Fibroblast of mammary gland (primary cell): ENCODE data around the gene FITM2.
A peak's percentile ranks its signal among the peaks of the same experiment; 100 is the strongest.

ENCODE experiments used
- DNase-seq: peaks from one replicate; pipeline ENCODE4 v3.0.0-alpha.2; 2010; ENCODE audit warnings: low read depth
- H3K4me3 ChIP-seq: 2 replicates; pipeline ENCODE4 v1.5.1; 2011; ENCODE audit warnings: low read depth, mild to moderate bottlenecking, low read length, moderate library complexity; ENCODE audit not compliant: control insufficient read depth
- CTCF ChIP-seq: conservative IDR thresholded peaks from 2 replicates; pipeline ENCODE4 v1.5.1; 2011; ENCODE audit warnings: low read depth, low read length, inconsistent platforms; ENCODE audit not compliant: control insufficient read depth, insufficient read depth

Gene FITM2

DNA sequence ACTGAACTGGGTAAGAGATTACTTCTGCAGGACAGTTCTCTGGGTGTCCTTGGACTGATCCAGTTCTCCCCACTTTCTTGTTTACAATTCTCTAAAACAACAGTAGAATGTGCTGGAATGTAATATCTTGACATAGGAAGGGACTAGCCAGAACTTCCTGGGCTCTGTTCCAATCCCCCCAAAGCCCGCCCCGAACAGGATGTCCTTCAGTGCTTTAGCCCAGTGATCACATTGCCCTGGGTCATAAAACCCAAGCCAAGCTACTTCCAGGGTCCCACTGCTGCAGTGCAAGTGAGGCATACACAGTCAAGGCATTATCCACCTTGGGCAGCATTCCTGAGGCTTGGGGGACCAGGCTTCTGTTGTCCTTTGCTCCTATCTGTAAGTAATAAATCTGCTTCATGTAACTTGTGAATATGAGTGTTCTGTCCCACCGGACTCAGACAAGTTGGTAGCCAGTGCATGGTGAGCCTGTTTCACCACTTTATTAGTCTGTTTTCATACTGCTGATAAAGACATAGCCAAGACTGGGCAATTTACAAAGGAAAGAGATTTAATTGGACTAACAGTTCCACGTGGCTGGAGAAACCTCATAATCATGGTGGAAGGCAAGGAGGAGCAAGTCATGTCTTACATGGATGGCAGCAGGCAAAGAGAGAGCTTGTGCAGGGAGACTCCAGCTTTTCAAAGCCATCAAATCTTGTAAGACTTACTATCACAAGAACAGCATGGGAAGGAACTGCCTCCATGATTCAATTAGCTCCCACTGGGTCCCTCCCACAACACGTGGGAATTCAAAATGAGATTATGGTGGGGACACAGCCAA, 23.5 kb downstream of the FITM2 start:
- no peak for TF ChIP-seq CTCF
- peak; percentile 34 for DNase-seq
- no peak overlapping the region for H3K4me3 ChIP-seq

GRCh38 chr20:44284032-44284431, 27.0 kb downstream of the FITM2 start:
- peak; percentile 12 for DNase-seq
- TF ChIP-seq CTCF = no peak
- H3K4me3 ChIP-seq = no peak overlapping the region

- DNase-seq = no peak
- TF ChIP-seq CTCF = no peak
- no peak overlapping the region for H3K4me3 ChIP-seq
Observed at GRCh38 chr20:44282192-44282591, 28.8 kb downstream of the FITM2 start.

DNA sequence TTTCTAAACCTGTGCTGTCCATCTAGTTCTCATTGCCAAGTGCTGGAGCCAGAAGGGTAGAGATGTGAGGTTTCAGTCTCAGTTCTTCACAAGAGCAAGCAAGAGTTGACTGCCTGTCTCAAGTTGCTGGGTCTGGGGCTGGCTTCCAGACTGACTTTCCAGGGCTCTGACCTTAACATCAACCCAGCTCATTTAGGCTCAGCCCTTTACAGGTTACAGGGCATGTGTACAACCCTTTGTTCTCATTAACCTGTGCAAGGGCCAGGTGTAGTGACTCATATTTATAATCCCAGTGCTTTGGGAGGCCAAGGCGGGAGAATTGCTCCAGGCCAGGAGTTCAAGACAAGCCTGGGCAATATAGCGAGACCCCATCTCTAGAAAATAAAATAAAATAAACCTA, 30.6 kb downstream of the FITM2 start:
- no peak overlapping the region for H3K4me3 ChIP-seq
- TF ChIP-seq CTCF = no peak
- DNase-seq = no peak

DNA sequence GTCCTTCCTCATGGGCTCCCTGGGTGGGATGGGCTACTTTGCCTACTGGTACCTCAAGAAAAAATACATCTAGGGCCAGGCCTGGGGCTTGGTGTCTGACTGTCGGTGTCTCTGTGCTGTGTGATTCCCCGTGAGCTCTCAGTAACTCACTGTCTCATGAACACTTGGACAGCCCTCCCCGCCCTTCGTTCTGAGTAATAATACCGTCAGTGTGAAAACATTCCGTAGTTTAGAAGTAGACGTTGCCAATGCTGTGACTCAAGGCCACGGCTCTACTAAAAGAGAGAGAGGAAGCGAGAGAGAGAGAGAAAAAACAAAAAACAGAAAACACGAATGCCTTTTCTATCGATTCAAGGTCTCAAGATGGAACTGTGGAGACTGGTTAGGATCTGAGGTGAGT, 31.8 kb downstream of the FITM2 start:
- peak; percentile 91 for DNase-seq
- no peak overlapping the region for H3K4me3 ChIP-seq
- TF ChIP-seq CTCF = no peak

- H3K4me3 ChIP-seq = no peak overlapping the region
- DNase-seq = no peak
Observed at GRCh38 chr20:44274303-44275017, 36.5 kb downstream of the FITM2 start.

More at GRCh38 chr20:44274303-44275017, 36.5 kb downstream of the FITM2 start:
- no peak for TF ChIP-seq CTCF
